Hypothalamus (tissue), 51 donors: ENCODE data around the gene BCAP31.
A peak's percentile ranks its signal among the peaks of the same experiment; 100 is the strongest.

ENCODE experiments used
- DNase-seq, 51 donors: peaks; one replicate each; lab custom pipeline; 2025; lab: John Stamatoyannopoulos, UW

The BCAP31 gene

GRCh38 chrX:153724252-153725038 is at the start of gene BCAP31, which contains the start of gene ABCD1:
TSS of gene BCAP31 (minus strand) at chrX:153724387. CDS start at chrX:153723244, 1,143 bp downstream.
TSS of gene ABCD1 (plus strand) at chrX:153724856. CDS start at chrX:153725267, 411 bp downstream.
- peak in 50 of 51 donors; percentile 33 to 93 (median 81) for DNase-seq

GRCh38 chrX:153773218-153773611 is 49.0 kb upstream of the BCAP31 start:
- DNase-seq: no peak

GRCh38 chrX:153772316-153773217 is 48.4 kb upstream of the BCAP31 start:
- DNase-seq: no peak

DNA sequence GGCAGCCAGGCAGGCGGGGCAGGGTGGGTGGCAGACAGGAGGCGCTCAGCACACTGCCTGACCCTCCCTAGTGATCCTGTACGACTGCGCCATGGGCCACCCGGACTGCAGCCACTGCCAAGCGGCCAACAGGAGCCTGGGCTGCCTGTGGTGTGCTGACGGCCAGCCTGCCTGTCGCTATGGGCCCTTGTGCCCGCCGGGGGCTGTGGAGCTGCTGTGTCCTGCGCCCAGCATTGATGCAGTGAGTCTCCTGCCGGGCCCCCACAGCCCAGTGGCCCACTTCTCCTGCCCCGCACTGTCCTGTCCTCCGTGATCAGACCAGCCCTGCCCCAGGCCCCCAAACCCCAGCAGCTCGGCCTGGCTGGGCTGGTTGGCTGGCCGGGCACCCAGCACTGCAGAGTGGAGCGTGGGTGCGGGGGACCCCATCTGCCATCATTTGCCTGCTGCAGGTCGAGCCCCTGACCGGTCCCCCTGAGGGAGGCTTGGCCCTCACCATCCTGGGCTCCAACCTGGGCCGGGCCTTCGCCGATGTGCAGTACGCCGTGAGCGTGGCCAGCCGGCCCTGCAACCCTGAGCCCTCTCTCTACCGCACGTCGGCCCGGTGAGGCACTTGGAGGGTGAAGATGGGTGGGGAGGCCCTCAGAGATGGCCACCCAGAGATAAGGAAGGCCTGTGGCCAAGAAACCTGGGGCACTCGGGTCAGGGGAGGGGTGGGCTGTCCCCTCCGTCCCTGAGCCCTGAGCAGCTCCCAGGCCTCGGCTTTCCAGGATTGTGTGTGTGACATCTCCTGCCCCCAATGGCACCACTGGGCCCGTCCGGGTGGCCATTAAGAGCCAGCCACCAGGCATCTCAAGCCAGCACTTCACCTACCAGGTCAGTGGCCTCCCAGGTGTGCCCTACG is 47.5 kb upstream of the BCAP31 start:
- no peak for DNase-seq

GRCh38 chrX:153770601-153771414 is 46.6 kb upstream of the BCAP31 start:
- DNase-seq: no peak

- peak in 2 of 51 donors; percentile 11 to 19 for DNase-seq
Observed at GRCh38 chrX:153769865-153770600, 45.8 kb upstream of the BCAP31 start.

- no peak for DNase-seq
Observed at GRCh38 chrX:153769158-153769864, 45.1 kb upstream of the BCAP31 start.

GRCh38 chrX:153768311-153769157 is 44.3 kb upstream of the BCAP31 start:
- no peak for DNase-seq

DNA sequence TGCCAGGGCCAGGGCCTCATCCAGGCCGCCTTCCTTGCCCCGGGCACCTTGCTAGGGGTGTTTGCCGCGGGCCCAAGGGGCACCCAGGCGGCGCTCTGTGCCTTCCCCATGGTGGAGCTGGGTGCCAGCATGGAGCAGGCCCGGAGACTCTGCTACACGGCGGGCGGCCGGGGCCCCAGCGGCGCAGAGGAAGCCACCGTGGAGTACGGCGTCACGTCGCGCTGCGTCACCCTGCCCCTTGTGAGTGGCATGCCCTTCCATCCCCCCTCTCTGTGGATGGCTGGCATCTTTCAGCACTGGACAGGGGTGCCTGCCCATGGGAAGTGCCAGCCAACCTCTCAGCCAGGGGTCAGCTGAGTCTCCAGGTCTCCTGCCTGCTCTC is 43.5 kb upstream of the BCAP31 start:
- DNase-seq: no peak

GRCh38 chrX:153766871-153767673 is 42.9 kb upstream of the BCAP31 start:
- peak in 1 of 51 donors; percentile 33 for DNase-seq

- peak in 29 of 51 donors; percentile 9 to 68 (median 40) for DNase-seq
Observed at GRCh38 chrX:153766098-153766817, 42.1 kb upstream of the BCAP31 start.

DNA sequence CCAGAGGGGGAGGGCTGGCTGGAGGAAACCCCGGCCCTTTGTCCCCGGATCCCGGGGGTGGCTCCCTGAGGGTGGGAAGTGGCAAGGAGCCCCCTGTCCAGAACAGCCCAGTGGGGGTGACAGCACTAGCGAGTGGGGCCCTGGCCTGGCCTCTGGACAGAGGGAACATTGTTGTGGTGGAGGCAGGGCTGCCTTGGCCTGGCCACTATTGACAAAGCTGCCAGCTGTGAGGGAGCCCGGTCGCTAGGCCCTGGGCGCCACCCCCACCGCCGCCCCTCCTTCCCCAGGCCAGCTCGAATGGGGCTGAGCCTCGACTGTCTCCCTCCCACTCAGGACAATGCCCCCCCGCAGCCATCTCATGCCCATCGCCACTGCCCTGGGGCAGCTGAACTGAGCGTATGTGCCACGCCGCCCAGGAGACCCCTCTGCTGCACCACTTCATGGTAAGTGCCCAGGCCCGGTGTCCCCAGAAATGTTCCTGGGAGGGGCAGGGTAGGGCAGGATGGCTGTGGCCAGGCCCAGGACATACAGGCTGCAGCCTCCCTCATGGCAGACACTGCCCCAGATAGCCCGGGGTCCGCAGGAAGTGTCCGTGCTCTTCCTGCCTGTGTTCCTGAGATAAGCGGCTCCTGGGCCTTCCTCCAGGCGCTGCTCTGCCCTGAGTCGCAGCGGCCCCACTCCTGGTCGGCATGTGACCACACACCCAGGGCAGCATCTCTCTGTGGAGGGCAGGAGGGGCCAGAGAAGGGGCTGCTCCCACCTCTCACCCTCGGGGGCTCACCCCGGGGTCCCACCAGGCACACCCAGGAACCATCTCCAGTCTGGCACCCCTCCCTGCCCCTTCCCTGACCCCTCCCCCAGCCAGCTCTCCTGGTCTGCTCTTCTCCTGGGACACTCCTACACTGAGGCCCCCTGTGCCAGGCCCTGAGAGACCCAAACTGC is 41.2 kb upstream of the BCAP31 start:
- peak in 49 of 51 donors; percentile 22 to 97 (median 82) for DNase-seq

DNA sequence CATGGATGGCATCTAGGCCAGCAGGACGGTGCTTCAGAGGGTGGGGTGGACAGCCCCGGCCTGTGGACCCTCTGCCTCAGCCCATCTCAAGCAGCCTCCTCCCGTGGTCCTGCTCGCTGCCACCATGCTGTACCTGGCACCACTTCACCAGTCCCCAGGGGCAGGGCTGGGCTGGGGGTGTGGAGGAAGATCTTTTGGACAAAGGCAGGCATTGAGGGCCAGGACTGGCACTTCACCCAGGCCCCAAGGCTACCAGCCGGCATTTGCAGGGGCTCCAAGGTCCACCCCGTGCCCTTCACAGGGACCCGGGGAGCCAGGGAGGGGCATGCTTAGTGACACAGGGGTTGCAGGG is 40.6 kb upstream of the BCAP31 start:
- peak in 3 of 51 donors; percentile 47 to 73 (median 71) for DNase-seq

GRCh38 chrX:153763989-153764755 is 40.0 kb upstream of the BCAP31 start, which contains the start of gene PLXNB3:
TSS of gene PLXNB3 (plus strand) at chrX:153764249. CDS start at chrX:153765536, 1,287 bp downstream.
- peak in 49 of 51 donors; percentile 11 to 94 (median 72) for DNase-seq
